HepG2 (cell line): ENCODE measurements around the gene NEK8.
A peak's percentile ranks its signal among the peaks of the same experiment; 100 is the strongest.

Experiments
- ERF ChIP-seq: IDR thresholded peaks from 2 replicates; pipeline ENCODE4 v1.6.1; 2018; ENCODE audit warnings: missing biosample characterization, missing genetic modification reagents
- EZH2 ChIP-seq: conservative IDR thresholded peaks from 2 replicates; pipeline ENCODE4 v1.6.1; 2012; ENCODE audit warnings: mild to moderate bottlenecking, low read depth, low read length, moderate library complexity
- POLR2A ChIP-seq, 2 experiments: IDR thresholded peaks; 2 replicates each; pipeline ENCODE4 v1.6.1; 2011; ENCODE audit warnings: low read depth in 2 of 2, low read length in 2 of 2, mild to moderate bottlenecking in 1 of 2, moderate library complexity in 1 of 2; ENCODE audit not compliant: insufficient read depth in 1 of 2
- ZBTB40 ChIP-seq, 2 experiments: fragments of 450-650 bp in 1 of 2; sonication (generic) in 1 of 2; formaldehyde crosslinking in 1 of 2; IDR thresholded peaks; 2 replicates each; pipeline versions ENCODE4 v1.6.1 to v1.8.0; 2016 to 2022; ENCODE audit warnings: antibody characterized with exemption in 1 of 2, mild to moderate bottlenecking in 1 of 2, missing genetic modification reagents in 1 of 2
- ZNF251 ChIP-seq: sonication (generic); formaldehyde crosslinking; IDR thresholded peaks from 2 replicates; pipeline ENCODE4 v1.9.0; 2021; ENCODE audit warnings: mild to moderate bottlenecking, missing genetic modification reagents

GRCh38 chr17:28748852-28749515 is 20.4 kb downstream of the NEK8 start:
- TF ChIP-seq ERF (CRISPR knock-in tag): no peak
- no peak for TF ChIP-seq ZBTB40 (IDR thresholded peaks at IDR 0.05)
- TF ChIP-seq ZBTB40 (CRISPR knock-in tag; IDR thresholded peaks at IDR 0.05): no peak
- no peak for TF ChIP-seq ZNF251 (CRISPR knock-in tag)
- TF ChIP-seq EZH2: no peak
- peak; percentile 18 to 35; a peak in 3 of 4 replicates for TF ChIP-seq POLR2A (IDR thresholded peaks at IDR 0.05; ENCODE audit: insufficient read depth in 1 of 2, low read depth in 2 of 2, low read length in 2 of 2)
